Posterior vena cava (tissue), 2 donors: ENCODE results near the gene ADRA2C. TPM values are rescaled to one million over a fixed set of nuclear protein-coding genes. Genes with fewer than 3 reads are reported as not detected.
A peak's percentile ranks its signal among the peaks of the same experiment; 100 is the strongest.

Experiments
- DNase-seq: peaks from one replicate; pipeline ENCODE4 v3.0.0-alpha.2; 2020; ENCODE audit warnings: low spot score
- intact Hi-C, 2 donors: fragments of 100-400 bp; cut with DNase I; formaldehyde crosslinking; loops; one replicate each; pipeline versions ENCODE4 v1.14.1 to v1.14.2; 2022 to 2023
- long read RNA-seq, 2 donors: library from polyadenylated mRNA; unstranded; transcript quantifications; one replicate each; pipeline ENCODE4 v2.0.0, GENCODE V29; 2020 to 2021
- total RNA-seq, 2 donors: library from RNA; stranded (reverse); fragmentation: NEBNext Ultra II Directional; extraction: Animal tissue kit (Norgen Biotek cat#: 25700); gene quantifications; one replicate each; pipeline ENCODE4 v1.2.1, GENCODE V29; 2021
- donor health status: DM: yes; HTN: yes; CAD: no.
- donor health status: DM: yes; HTN: yes; CAD: no.

ADRA2C gene
- total RNA-seq, result 10 to 100 TPM; 56.4 to 61.5 TPM
- long read RNA-seq, donor 1, transcript ADRA2C-201 (1 exons, 2,129 nt), result major isoform, 48 of 48 reads
- long read RNA-seq, donor 1, partial matches to known transcripts, result 0 of 48 reads
- long read RNA-seq, donor 1, other reads (novel, unspliced or antisense), result 0 of 48 reads
- long read RNA-seq, donor 2, partial matches to known transcripts, result 0 of 3 reads
- long read RNA-seq, donor 2, other reads (novel, unspliced or antisense), result 0 of 3 reads

GRCh38 chr4:3766036-3766784 lies at the start of gene ADRA2C:
ADRA2C (plus strand) TSS chr4:3766385; CDS start chr4:3766607, 222 bp downstream.
- intact Hi-C loops, result loop anchor here in 1 of 2 donors (5.0 to 10.0 kb wide), 2 partner anchors 119 to 234 kb away; partner anchors contain the start of gene LRPAP1
- DNase-seq, result no peak

- intact Hi-C loops, result no loop called here
- peak; percentile 72 for DNase-seq
Observed at GRCh38 chr4:3716631-3717235, 49.5 kb upstream of the ADRA2C start.

GRCh38 chr4:3717241-3717640 lies 48.9 kb upstream of the ADRA2C start:
- peak; percentile 54 for DNase-seq
- intact Hi-C loops, result no loop called here

- intact Hi-C loops, result no loop called here
- no peak for DNase-seq
Observed at GRCh38 chr4:3718462-3718861, 47.7 kb upstream of the ADRA2C start.

GRCh38 chr4:3719191-3719590 lies 47.0 kb upstream of the ADRA2C start:
- intact Hi-C loops, result no loop called here
- DNase-seq, result peak; percentile 43

GRCh38 chr4:3719836-3720235 lies 46.3 kb upstream of the ADRA2C start:
- peak; percentile 64 for DNase-seq
- intact Hi-C loops, result no loop called here

- DNase-seq, result no peak
- intact Hi-C loops, result no loop called here
Observed at GRCh38 chr4:3720466-3720865, 45.7 kb upstream of the ADRA2C start.

- DNase-seq, result no peak
- intact Hi-C loops, result no loop called here
Observed at GRCh38 chr4:3721186-3721585, 45.0 kb upstream of the ADRA2C start.

GRCh38 chr4:3721627-3722026 lies 44.6 kb upstream of the ADRA2C start:
- no peak for DNase-seq
- intact Hi-C loops, result no loop called here

GRCh38 chr4:3722446-3723231 lies 43.5 kb upstream of the ADRA2C start:
- DNase-seq, result no peak
- intact Hi-C loops, result no loop called here

GRCh38 chr4:3723232-3723642 lies 42.9 kb upstream of the ADRA2C start:
- DNase-seq, result no peak
- intact Hi-C loops, result no loop called here

GRCh38 chr4:3724319-3725231 lies 41.6 kb upstream of the ADRA2C start:
- no peak for DNase-seq
- intact Hi-C loops, result no loop called here

GRCh38 chr4:3725936-3726870 lies 40.0 kb upstream of the ADRA2C start:
- intact Hi-C loops, result no loop called here
- DNase-seq, result no peak

GRCh38 chr4:3727847-3728469 lies 38.2 kb upstream of the ADRA2C start:
- no peak for DNase-seq

GRCh38 chr4:3729188-3729881 lies 36.9 kb upstream of the ADRA2C start:
- no peak for DNase-seq
- intact Hi-C loops, result no loop called here

More at GRCh38 chr4:3727847-3728469, 38.2 kb upstream of the ADRA2C start:
- intact Hi-C loops, result no loop called here

- intact Hi-C loops, result no loop called here
- no peak for DNase-seq
Observed at GRCh38 chr4:3729882-3730226, 36.3 kb upstream of the ADRA2C start.
